PC-3 (cell line): ENCODE data around the gene IDI2. TPM values are rescaled to one million over a fixed set of nuclear protein-coding genes. Genes with fewer than 3 reads are reported as not detected.
A peak's percentile ranks its signal among the peaks of the same experiment; 100 is the strongest.

ENCODE experiments used
- ATAC-seq: fragments of 200-7000 bp; cut with Tn5 transposase; 2 replicates; pipeline ENCODE4 v1.9.1; 2020; ENCODE audit warnings: mild to moderate bottlenecking, moderate library complexity
- BruUV-seq: library from RNA; stranded (reverse); fragments of 400-500 nt; replicated peaks from 2 replicates; lab custom pipeline; 2021; lab: Mats Ljungman, UMichigan
- CTCF ChIA-PET: fragments of 300-600 bp; sonication (Branson Sonifier 250); formaldehyde crosslinking; loops from one replicate; lab custom pipeline; 2022; ENCODE audit warnings: antibody characterized with exemption; lab: Charles Lee
- POLR2A ChIA-PET: fragments of 300-600 bp; sonication (Branson Sonifier 250); formaldehyde crosslinking; loops from one replicate; lab custom pipeline; 2022; ENCODE audit warnings: antibody characterized with exemption; ENCODE audit not compliant: unreplicated experiment; lab: Charles Lee
- DNase-seq: peaks from one replicate; pipeline ENCODE4 v3.0.0-alpha.2; 2015
- H2AFZ ChIP-seq: fragments of 300-600 bp; sonication (generic); 2 replicates; pipeline ENCODE4 v1.6.0; 2016; ENCODE audit warnings: antibody characterized with exemption, low read length
- H3F3A ChIP-seq: fragments of 300-600 bp; sonication (generic); one replicate; pipeline ENCODE4 v1.6.0; 2017; ENCODE audit warnings: antibody characterized with exemption, low read length, control low read depth, mild to moderate bottlenecking; ENCODE audit not compliant: unreplicated experiment
- H3K27ac ChIP-seq: fragments of 300-600 bp; sonication (generic); 2 replicates; pipeline ENCODE4 v1.5.1; 2016; ENCODE audit warnings: mild to moderate bottlenecking, low read length
- H3K27me3 ChIP-seq: fragments of 300-600 bp; sonication (generic); 2 replicates; pipeline ENCODE4 v1.6.1; 2016; ENCODE audit warnings: low read length, mixed read lengths
- H3K36me3 ChIP-seq: fragments of 300-600 bp; sonication (generic); 2 replicates; pipeline ENCODE4 v1.6.1; 2016; ENCODE audit warnings: low read depth, mixed run types, low read length, mixed read lengths
- H3K4me1 ChIP-seq: fragments of 300-600 bp; sonication (generic); 2 replicates; pipeline ENCODE4 v1.5.1; 2016; ENCODE audit warnings: low read length; ENCODE audit not compliant: insufficient read depth
- H3K4me2 ChIP-seq: fragments of 300-600 bp; sonication (generic); 2 replicates; pipeline ENCODE4 v1.6.0; 2016; ENCODE audit warnings: low read length
- H3K4me3 ChIP-seq: fragments of 300-600 bp; sonication (generic); 2 replicates; pipeline ENCODE4 v1.5.1; 2016; ENCODE audit warnings: mild to moderate bottlenecking, low read length, mixed read lengths
- H3K79me2 ChIP-seq: fragments of 300-600 bp; sonication (generic); 2 replicates; pipeline ENCODE4 v1.6.1; 2017; ENCODE audit warnings: low read length, mixed read lengths
- H3K9ac ChIP-seq: fragments of 300-600 bp; sonication (generic); 2 replicates; pipeline ENCODE4 v1.6.0; 2016; ENCODE audit warnings: mild to moderate bottlenecking, low read length
- H3K9me2 ChIP-seq: fragments of 300-600 bp; sonication (generic); replicated peaks from 2 replicates; pipeline ENCODE4 v1.6.1; 2016; ENCODE audit warnings: mixed run types, low read length, mixed read lengths
- H3K9me3 ChIP-seq: fragments of 300-600 bp; sonication (generic); 2 replicates; pipeline ENCODE4 v1.6.1; 2016; ENCODE audit warnings: low read length, mixed read lengths
- H4K20me1 ChIP-seq: fragments of 300-600 bp; sonication (generic); 2 replicates; pipeline ENCODE4 v1.6.1; 2016; ENCODE audit warnings: low read length, mixed read lengths
- CTCF ChIP-seq: fragments of 300-600 bp; sonication (generic); conservative IDR thresholded peaks from 2 replicates; pipeline ENCODE4 v1.5.1; 2017; ENCODE audit warnings: antibody characterized with exemption, low read depth, mild to moderate bottlenecking, low read length
- EZH2 ChIP-seq: fragments of 300-600 bp; sonication (generic); IDR thresholded peaks from one replicate; pipeline ENCODE4 v1.6.1; 2017; ENCODE audit warnings: antibody characterized with exemption, mild to moderate bottlenecking, low read length; ENCODE audit not compliant: unreplicated experiment
- EZH2phosphoT487 ChIP-seq: fragments of 300-600 bp; sonication (generic); IDR thresholded peaks from 2 replicates; pipeline ENCODE4 v1.6.1; 2018; ENCODE audit warnings: mild to moderate bottlenecking, antibody characterized with exemption, low read length, borderline replicate concordance
- intact Hi-C: fragments of 100-400 bp; cut with micrococcal nuclease; formaldehyde crosslinking; loops from 2 replicates; pipeline ENCODE4 v1.9.0; 2023
- total RNA-seq: library from RNA; depleted of rRNA; stranded (reverse); fragments of >200 nt; gene quantifications from 2 replicates; pipeline ENCODE4 v1.2.3, GENCODE V29; 2014

IDI2 gene
- total RNA-seq, 1 experiment from 2014 or later, result not detected

GRCh38 chr10:1045415-1045814, 19.8 kb upstream of the IDI2 start:
- ChIA-PET CTCF (no interaction called here), POLR2A (no interaction called here)
- H4K20me1 ChIP-seq, result peaks cover 19% of the 10 kb centered on the region; the same call in 1 of the 2 replicates
- no peak overlapping the region for H3K4me3 ChIP-seq
- no peaks in the 10 kb centered on the region; the same call in 1 of the 2 replicates for H3K36me3 ChIP-seq
- H2AFZ ChIP-seq, result no peak overlapping the region
- H3K4me2 ChIP-seq, result no peak overlapping the region
- H3F3A ChIP-seq, result no peaks in the 10 kb centered on the region
- H3K27me3 ChIP-seq, result no peaks in the 10 kb centered on the region
- DNase-seq (no peak), ATAC-seq (no peak)
- H3K27ac ChIP-seq, result no peak overlapping the region
- H3K9me3 ChIP-seq, result no peaks in the 10 kb centered on the region
- H3K9me2 ChIP-seq, result no peaks in the 10 kb centered on the region
- peaks cover under 1% of the 10 kb centered on the region; the same call in 1 of the 2 replicates for H3K4me1 ChIP-seq
- intact Hi-C loops, result no loop called here
- TF ChIP-seq EZH2phosphoT487 (no peak), CTCF (no peak), EZH2 (no peak)
- H3K9ac ChIP-seq, result no peak overlapping the region
- BruUV-seq, result no TSS peak
- H3K79me2 ChIP-seq, result peaks cover 45% of the 10 kb centered on the region

GRCh38 chr10:1044964-1045363, 19.3 kb upstream of the IDI2 start:
- Histone ChIP-seq H3K79me2 (peaks cover 40% of the 10 kb centered on the region), H2AFZ (no peak overlapping the region), H3K4me3 (no peak overlapping the region), H3K27ac (no peak overlapping the region), H3K9me3 (no peaks in the 10 kb centered on the region), H3F3A (no peaks in the 10 kb centered on the region), H3K36me3 (no peaks in the 10 kb centered on the region; the same call in 1 of the 2 replicates), H3K9ac (no peak overlapping the region), H3K9me2 (no peaks in the 10 kb centered on the region), H3K4me2 (no peak overlapping the region), H4K20me1 (peaks cover 19% of the 10 kb centered on the region; the same call in 1 of the 2 replicates), H3K27me3 (no peaks in the 10 kb centered on the region), H3K4me1 (no peaks in the 10 kb centered on the region)
- no peak for TF ChIP-seq EZH2phosphoT487
- DNase-seq (no peak), ATAC-seq (no peak)
- ChIA-PET CTCF (no interaction called here), POLR2A (no interaction called here)
- TSS peak; percentile 1 for BruUV-seq
- intact Hi-C loops, result no loop called here

GRCh38 chr10:1044146-1044545, 18.5 kb upstream of the IDI2 start:
- no peaks in the 10 kb centered on the region; the same call in 1 of the 2 replicates for H3K36me3 ChIP-seq
- intact Hi-C loops, result no loop called here
- ChIA-PET POLR2A (no interaction called here), CTCF (no interaction called here)
- ATAC-seq (no peak), DNase-seq (no peak)
- TF ChIP-seq EZH2, result no peak
- no peak for TF ChIP-seq EZH2phosphoT487
- no peak for TF ChIP-seq CTCF
- H3K27me3 ChIP-seq, result no peaks in the 10 kb centered on the region
- no peak overlapping the region for H3K4me2 ChIP-seq
- no peaks in the 10 kb centered on the region for H3K9me2 ChIP-seq
- no peaks in the 10 kb centered on the region for H3K9me3 ChIP-seq
- H3K9ac ChIP-seq, result no peak overlapping the region
- no peaks in the 10 kb centered on the region for H3F3A ChIP-seq
- peaks cover 19% of the 10 kb centered on the region; the same call in 1 of the 2 replicates for H4K20me1 ChIP-seq
- H3K4me3 ChIP-seq, result no peak overlapping the region
- no peaks in the 10 kb centered on the region for H3K4me1 ChIP-seq
- no peak overlapping the region for H2AFZ ChIP-seq
- H3K79me2 ChIP-seq, result peaks cover 35% of the 10 kb centered on the region
- H3K27ac ChIP-seq, result no peak overlapping the region
- no TSS peak for BruUV-seq
